WERI-Rb-1 (cell line): Measurements from ENCODE around the gene PCSK5.

ENCODE experiments used
- DNase-seq: peaks from one replicate; pipeline ENCODE4 v3.0.0-alpha.2; 2020
- H3K27ac ChIP-seq: fragments of 250-450 bp; sonication (Bioruptor Pico); 2 replicates; pipeline ENCODE4 v1.5.1; 2020; ENCODE audit warnings: mild to moderate bottlenecking, moderate library complexity
- H3K27me3 ChIP-seq: fragments of 250-450 bp; sonication (Bioruptor Pico); 2 replicates; pipeline ENCODE4 v1.5.1; 2021; ENCODE audit warnings: mild to moderate bottlenecking, low read depth, moderate library complexity; ENCODE audit not compliant: insufficient read depth, severe bottlenecking
- H3K36me3 ChIP-seq: fragments of 250-450 bp; sonication (Bioruptor Pico); 2 replicates; pipeline ENCODE4 v1.5.1; 2020; ENCODE audit warnings: mild to moderate bottlenecking, moderate library complexity
- H3K4me3 ChIP-seq: 2 replicates; pipeline ENCODE4 v1.5.1; 2011; ENCODE audit warnings: low read depth, mild to moderate bottlenecking, control low read depth, low read length
- H3K9me3 ChIP-seq: fragments of 250-450 bp; sonication (Bioruptor Pico); 2 replicates; pipeline ENCODE4 v1.5.1; 2021; ENCODE audit warnings: mild to moderate bottlenecking, moderate library complexity; ENCODE audit not compliant: severe bottlenecking
- TF ChIP-seq, protein P1 (sequence below): IDR thresholded peaks from 2 replicates; pipeline ENCODE4 v1.5.1; 2011; ENCODE audit warnings: low read depth, mild to moderate bottlenecking, control low read depth, inconsistent platforms, low read length

The PCSK5 gene

DNA sequence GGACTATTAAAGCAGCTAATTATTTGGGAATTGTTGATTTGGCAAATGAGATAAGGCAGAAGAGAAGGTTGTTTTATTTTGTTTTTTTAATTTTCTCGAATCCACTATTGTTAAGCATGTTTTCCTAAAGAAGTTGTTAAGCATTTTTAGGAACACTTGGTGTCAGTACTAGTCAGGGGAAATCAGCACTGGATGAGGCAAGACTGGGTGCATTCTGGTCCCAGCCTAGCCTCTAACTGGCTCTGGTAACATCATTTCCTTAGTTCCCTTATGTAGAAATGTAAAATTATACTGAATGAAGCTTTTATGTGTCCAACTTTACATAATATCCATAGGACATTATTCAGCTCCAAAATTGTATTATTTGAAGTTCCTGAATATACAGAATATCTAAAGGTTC, 196.1 kb downstream of the PCSK5 start:
- no peak for DNase-seq
- Histone ChIP-seq H3K4me3 (no peak overlapping the region), H3K27me3 (no peaks in the 10 kb centered on the region), H3K36me3 (no peaks in the 10 kb centered on the region), H3K27ac (no peak overlapping the region), H3K9me3 (no peaks in the 10 kb centered on the region)
- TF ChIP-seq, protein P1, sequence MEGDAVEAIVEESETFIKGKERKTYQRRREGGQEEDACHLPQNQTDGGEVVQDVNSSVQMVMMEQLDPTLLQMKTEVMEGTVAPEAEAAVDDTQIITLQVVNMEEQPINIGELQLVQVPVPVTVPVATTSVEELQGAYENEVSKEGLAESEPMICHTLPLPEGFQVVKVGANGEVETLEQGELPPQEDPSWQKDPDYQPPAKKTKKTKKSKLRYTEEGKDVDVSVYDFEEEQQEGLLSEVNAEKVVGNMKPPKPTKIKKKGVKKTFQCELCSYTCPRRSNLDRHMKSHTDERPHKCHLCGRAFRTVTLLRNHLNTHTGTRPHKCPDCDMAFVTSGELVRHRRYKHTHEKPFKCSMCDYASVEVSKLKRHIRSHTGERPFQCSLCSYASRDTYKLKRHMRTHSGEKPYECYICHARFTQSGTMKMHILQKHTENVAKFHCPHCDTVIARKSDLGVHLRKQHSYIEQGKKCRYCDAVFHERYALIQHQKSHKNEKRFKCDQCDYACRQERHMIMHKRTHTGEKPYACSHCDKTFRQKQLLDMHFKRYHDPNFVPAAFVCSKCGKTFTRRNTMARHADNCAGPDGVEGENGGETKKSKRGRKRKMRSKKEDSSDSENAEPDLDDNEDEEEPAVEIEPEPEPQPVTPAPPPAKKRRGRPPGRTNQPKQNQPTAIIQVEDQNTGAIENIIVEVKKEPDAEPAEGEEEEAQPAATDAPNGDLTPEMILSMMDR, result no peak

GRCh38 chr9:76087976-76088375, 197.5 kb downstream of the PCSK5 start:
- Histone ChIP-seq H3K4me3 (no peak overlapping the region), H3K27me3 (no peaks in the 10 kb centered on the region), H3K36me3 (no peaks in the 10 kb centered on the region), H3K9me3 (no peaks in the 10 kb centered on the region), H3K27ac (no peak overlapping the region)
- DNase-seq, result no peak
- TF ChIP-seq, protein P1, result no peak

GRCh38 chr9:76090330-76090729, 199.9 kb downstream of the PCSK5 start:
- no peak overlapping the region for H3K4me3 ChIP-seq
- no peak for DNase-seq
- H3K27me3 ChIP-seq, result no peaks in the 10 kb centered on the region
- no peak overlapping the region for H3K27ac ChIP-seq
- TF ChIP-seq, protein P1, result no peak
- H3K9me3 ChIP-seq, result no peaks in the 10 kb centered on the region
- H3K36me3 ChIP-seq, result no peaks in the 10 kb centered on the region

DNA sequence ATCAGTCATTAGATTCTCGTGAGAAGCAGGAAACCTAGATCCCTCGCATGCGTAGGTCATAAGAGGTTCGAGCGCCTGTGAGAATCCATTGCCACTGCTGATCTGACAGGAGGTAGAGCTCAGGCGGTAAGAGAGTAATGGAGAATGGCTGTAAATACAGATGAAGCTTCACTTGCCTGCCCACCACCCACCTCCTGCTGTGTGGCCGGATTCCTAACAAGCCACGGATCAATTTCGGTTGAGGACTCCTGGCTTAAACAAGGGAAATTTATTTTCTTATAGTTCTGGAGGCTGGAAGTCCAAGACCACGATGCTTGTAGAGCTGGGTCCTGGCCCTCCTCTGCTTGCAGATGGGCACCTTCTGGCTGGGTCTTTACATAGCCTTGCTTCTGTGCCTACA, 200.4 kb downstream of the PCSK5 start:
- DNase-seq, result no peak
- TF ChIP-seq, protein P1, result no peak
- H3K27me3 ChIP-seq, result no peaks in the 10 kb centered on the region
- no peaks in the 10 kb centered on the region for H3K9me3 ChIP-seq
- H3K36me3 ChIP-seq, result no peaks in the 10 kb centered on the region
- H3K4me3 ChIP-seq, result no peak overlapping the region
- H3K27ac ChIP-seq, result no peak overlapping the region

- Histone ChIP-seq H3K36me3 (no peaks in the 10 kb centered on the region), H3K9me3 (no peaks in the 10 kb centered on the region), H3K27ac (no peak overlapping the region), H3K27me3 (no peaks in the 10 kb centered on the region), H3K4me3 (no peak overlapping the region)
- DNase-seq, result no peak
- TF ChIP-seq, protein P1, result no peak
Measured at GRCh38 chr9:76092572-76092971, 202.1 kb downstream of the PCSK5 start.

GRCh38 chr9:76095585-76095984, 205.1 kb downstream of the PCSK5 start:
- no peak for DNase-seq
- TF ChIP-seq, protein P1, result no peak
- Histone ChIP-seq H3K9me3 (no peaks in the 10 kb centered on the region), H3K36me3 (no peaks in the 10 kb centered on the region), H3K27ac (no peak overlapping the region), H3K4me3 (no peak overlapping the region), H3K27me3 (no peaks in the 10 kb centered on the region)
